ENCODE results near the gene CTU2.

- TF ChIP-seq POLR2A (IDR thresholded peaks at IDR 0.05; ENCODE audit: low read depth, low read length) = no peak
- no peak for TF ChIP-seq PAX5 (IDR thresholded peaks at IDR 0.05; ENCODE audit: insufficient read depth, low read length, severe bottlenecking)
These were observed 43.1 kb downstream of the CTU2 start for GRCh38 chr16:88749358-88749757.

All from GM12891 (cell line).